ELR (cell line): ENCODE results near the gene SMPDL3A.

Experiments
- DNase-seq: peaks from one replicate; pipeline ENCODE4 v3.0.0-alpha.2; 2015; ENCODE audit warnings: low read depth

The SMPDL3A gene

GRCh38 chr6:122778302-122778701 is 10.8 kb upstream of the SMPDL3A start:
- no peak for DNase-seq

- no peak for DNase-seq
These were observed 9.9 kb upstream of the SMPDL3A start for GRCh38 chr6:122778985-122779661.

- DNase-seq = no peak
These were observed 9.4 kb upstream of the SMPDL3A start, which contains the start of gene FABP7 for GRCh38 chr6:122779667-122780066. FABP7 (plus strand) TSS chr6:122779716; CDS start chr6:122779795, 79 bp downstream.

GRCh38 chr6:122780114-122780513 is 8.9 kb upstream of the SMPDL3A start:
- no peak for DNase-seq

GRCh38 chr6:122781716-122782115 is 7.3 kb upstream of the SMPDL3A start:
- no peak for DNase-seq

- DNase-seq = no peak
These were observed 5.7 kb upstream of the SMPDL3A start for GRCh38 chr6:122783401-122783800.

- no peak for DNase-seq
These were observed 3.2 kb upstream of the SMPDL3A start for GRCh38 chr6:122785891-122786290.

GRCh38 chr6:122787721-122788120 is 1.3 kb upstream of the SMPDL3A start:
- no peak for DNase-seq

- DNase-seq = no peak
These were observed 850 bp upstream of the SMPDL3A start for GRCh38 chr6:122788208-122788607.

- DNase-seq = no peak
These were observed 336 bp upstream of the SMPDL3A start for GRCh38 chr6:122788663-122789181.

- no peak for DNase-seq
These were observed 967 bp downstream of the SMPDL3A start for GRCh38 chr6:122790028-122790422.

- DNase-seq = peak; percentile 45
These were observed 1.6 kb downstream of the SMPDL3A start for GRCh38 chr6:122790423-122791309.

GRCh38 chr6:122791310-122791679 is 2.2 kb downstream of the SMPDL3A start:
- no peak for DNase-seq

- no peak for DNase-seq
These were observed 3.7 kb downstream of the SMPDL3A start for GRCh38 chr6:122792766-122793165.

- DNase-seq = no peak
These were observed 8.5 kb downstream of the SMPDL3A start for GRCh38 chr6:122797537-122797936.

- peak; percentile 86 for DNase-seq
These were observed 9.1 kb downstream of the SMPDL3A start for GRCh38 chr6:122798099-122798641.

- DNase-seq = no peak
These were observed 10.2 kb downstream of the SMPDL3A start for GRCh38 chr6:122799140-122799745.

- peak; percentile 51 for DNase-seq
These were observed 11.0 kb downstream of the SMPDL3A start for GRCh38 chr6:122799916-122800686.

- no peak for DNase-seq
These were observed 11.8 kb downstream of the SMPDL3A start for GRCh38 chr6:122800906-122801305.

GRCh38 chr6:122801397-122801796 is 12.3 kb downstream of the SMPDL3A start:
- DNase-seq = no peak

- DNase-seq = no peak
These were observed 14.2 kb downstream of the SMPDL3A start for GRCh38 chr6:122803171-122803661.
